NOMO-1 treated with DMSO at 0.1 percent for 48 hours (cell line): ENCODE results near the gene TNRC18.
"Not testable (repeated sequence)": the region's sequence is repeated elsewhere in the genome, so short reads cannot be mapped to it uniquely, and the experiment has no call there.

ENCODE experiments used
- DNase-seq: peaks from one replicate; lab custom pipeline; 2025; ENCODE audit not compliant: unreplicated experiment; lab: John Stamatoyannopoulos, UW

Gene TNRC18

GRCh38 chr7:5323800-5324781 lies 99.5 kb downstream of the TNRC18 start:
- not testable (repeated sequence) for DNase-seq

GRCh38 chr7:5322621-5323410 lies 100.8 kb downstream of the TNRC18 start:
- no peak for DNase-seq

GRCh38 chr7:5320802-5321396 lies 102.7 kb downstream of the TNRC18 start:
- DNase-seq = no peak

DNA sequence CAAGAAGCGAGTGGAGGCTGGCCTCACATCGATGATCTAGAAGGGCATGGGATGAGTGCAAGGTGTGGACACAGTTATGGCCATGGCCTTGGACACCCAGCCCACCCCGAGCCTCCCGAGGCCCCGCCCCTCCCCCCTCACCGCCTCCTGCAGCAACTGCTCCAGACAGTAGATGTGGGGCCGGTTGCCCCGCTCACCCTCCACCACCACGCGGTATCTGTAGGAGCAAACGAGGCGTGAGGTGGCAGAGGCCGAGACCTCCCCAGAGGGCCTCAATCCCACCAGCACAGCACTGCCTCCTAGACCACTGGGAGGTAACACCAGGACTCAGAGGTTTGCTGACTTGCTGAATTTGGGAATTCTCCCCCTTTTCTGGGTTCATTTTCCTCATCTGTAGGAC lies 103.2 kb downstream of the TNRC18 start:
- DNase-seq = no peak

DNA sequence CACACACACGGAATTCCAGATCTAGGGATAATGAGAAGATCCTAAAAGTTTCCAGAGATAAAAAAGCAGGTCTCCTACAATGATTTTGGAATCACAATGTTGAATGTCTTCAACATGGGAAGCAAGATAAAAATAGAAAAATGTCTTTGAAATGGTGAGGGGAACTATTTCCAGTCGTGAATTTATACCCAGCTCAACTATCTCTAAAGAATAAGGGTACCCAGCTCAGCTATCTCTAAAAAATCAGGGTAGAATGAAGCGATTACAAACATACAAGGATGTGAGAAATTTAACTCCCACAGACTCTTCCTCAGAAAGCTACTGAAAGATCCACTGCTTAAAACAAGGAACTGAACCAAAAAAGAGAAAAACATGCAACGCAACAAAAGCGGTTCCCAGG lies 105.0 kb downstream of the TNRC18 start:
- not testable (repeated sequence) for DNase-seq

GRCh38 chr7:5315761-5316160 lies 107.9 kb downstream of the TNRC18 start:
- DNase-seq = no peak

- no peak for DNase-seq
Observed at GRCh38 chr7:5314864-5315263, 108.8 kb downstream of the TNRC18 start.

GRCh38 chr7:5313076-5313885 lies 110.4 kb downstream of the TNRC18 start:
- DNase-seq = not testable (repeated sequence)

- DNase-seq = not testable (repeated sequence)
Observed at GRCh38 chr7:5312276-5313070, 111.2 kb downstream of the TNRC18 start.

GRCh38 chr7:5310822-5311405 lies 112.7 kb downstream of the TNRC18 start:
- no peak for DNase-seq

DNA sequence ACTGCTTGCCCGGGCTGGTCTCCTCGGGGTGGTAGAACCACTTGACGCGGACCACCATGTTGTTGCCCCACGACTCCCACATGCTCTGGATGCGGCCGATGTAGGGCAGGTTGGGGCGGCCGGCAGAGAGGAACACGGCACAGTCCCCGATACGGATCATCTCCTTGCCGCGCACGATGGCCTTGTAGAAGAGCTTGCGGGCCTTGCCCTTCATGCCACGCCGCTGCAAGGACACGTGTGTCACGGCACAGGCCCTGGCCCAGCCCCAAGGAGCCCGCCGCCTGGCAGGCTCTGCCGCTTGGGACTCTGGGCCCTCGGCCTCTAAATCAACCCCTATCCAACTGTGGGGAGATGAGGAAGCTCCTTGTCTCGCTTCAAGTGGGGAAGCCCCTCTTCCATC lies 114.5 kb downstream of the TNRC18 start:
- DNase-seq = no peak

- not testable (repeated sequence) for DNase-seq
Observed at GRCh38 chr7:5307221-5308142, 116.2 kb downstream of the TNRC18 start.

GRCh38 chr7:5305050-5305449 lies 118.6 kb downstream of the TNRC18 start:
- not testable (repeated sequence) for DNase-seq

- no peak for DNase-seq
Observed at GRCh38 chr7:5303591-5304505, 119.8 kb downstream of the TNRC18 start.

DNA sequence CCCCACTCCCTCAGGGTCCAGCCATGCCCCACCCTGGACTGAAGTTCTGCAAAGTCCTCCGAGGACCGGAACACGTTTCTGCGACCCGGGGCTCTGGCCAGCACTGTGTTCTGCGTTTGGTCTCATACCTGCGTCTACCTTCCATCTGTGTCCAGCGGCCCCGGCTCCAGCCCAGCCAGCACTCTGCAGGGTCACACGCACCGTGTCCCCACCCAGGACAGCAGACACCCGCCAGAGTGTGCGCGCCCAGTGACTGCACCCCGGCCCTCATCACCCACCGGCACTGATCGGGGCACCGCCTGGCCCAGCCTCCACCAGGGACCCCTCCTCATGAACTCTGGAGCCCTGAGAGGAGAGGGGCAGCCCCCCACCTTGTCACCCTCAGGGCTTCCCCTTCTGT lies 120.6 kb downstream of the TNRC18 start:
- no peak for DNase-seq

DNA sequence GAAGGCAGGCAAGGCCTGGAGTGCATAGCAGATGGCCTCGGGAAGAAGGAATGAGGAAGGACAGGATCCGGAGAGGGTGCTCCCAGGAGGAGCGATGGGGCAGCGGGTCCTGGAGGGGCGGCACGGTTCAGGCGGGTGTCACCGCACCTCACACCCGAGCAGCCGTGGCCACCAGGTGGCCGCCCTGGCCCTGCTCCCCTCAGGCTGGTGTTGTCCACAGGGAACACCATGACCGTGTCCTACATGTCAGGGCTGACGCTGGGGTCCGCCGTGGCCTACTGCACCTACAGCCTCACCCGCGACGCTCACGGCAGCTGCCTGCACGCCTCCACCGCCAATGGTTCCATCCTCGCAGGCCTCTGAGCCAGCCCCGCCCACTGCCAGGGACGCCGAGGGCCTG lies 121.1 kb downstream of the TNRC18 start:
- no peak for DNase-seq

GRCh38 chr7:5300366-5300765 lies 123.3 kb downstream of the TNRC18 start:
- DNase-seq = no peak
